ENCODE data around the gene NXPE3.
"Not testable (repeated sequence)": the region's sequence is repeated elsewhere in the genome, so short reads cannot be mapped to it uniquely, and the experiment has no call there.

The NXPE3 gene

DNA sequence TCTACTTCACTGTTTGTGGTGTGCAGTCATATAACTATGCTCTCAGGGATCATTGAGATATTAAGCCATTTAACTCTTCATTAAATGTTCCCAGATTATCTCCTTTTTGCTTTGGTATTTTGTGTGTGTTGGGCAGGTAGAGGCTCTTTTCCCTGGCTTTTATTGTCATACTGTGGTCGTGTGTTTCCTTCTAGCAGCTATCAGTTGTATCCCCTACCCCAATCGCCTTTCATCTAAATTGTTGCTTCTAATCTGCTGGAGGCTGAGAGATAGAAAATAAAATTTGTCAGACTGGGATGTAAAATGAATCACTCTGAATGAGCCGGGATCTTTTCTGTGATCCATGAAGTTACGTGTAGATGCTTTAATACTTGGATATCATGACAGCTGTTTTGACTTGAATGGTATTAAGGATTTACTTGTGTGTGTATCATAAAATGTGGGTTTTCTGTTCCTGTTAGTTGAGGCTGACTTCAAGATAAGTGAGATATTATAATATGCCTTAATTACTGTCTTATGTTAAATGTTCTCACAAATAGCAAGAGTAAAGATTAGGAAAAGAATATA lies 79.5 kb downstream of the NXPE3 start:
- H3K9me3 ChIP-seq (ENCODE audit: control insufficient read depth in 1 of 2, low read length in 2 of 2), result no peaks in the 10 kb centered on the region
- peak overlapping the region in 1 of 2 donors; percentile 9 for H3K9ac ChIP-seq (ENCODE audit: low read depth in 1 of 2, low read length in 2 of 2)
- H3K27me3 ChIP-seq (ENCODE audit: control insufficient read depth in 1 of 2, insufficient read depth in 2 of 2, low read length in 2 of 2), result no peaks in the 10 kb centered on the region
- H3K27ac ChIP-seq (ENCODE audit: low read depth, low read length), result no peak overlapping the region
- peaks cover 25 to 28% of the 10 kb centered on the region in 2 donors for H3K4me1 ChIP-seq (ENCODE audit: control insufficient read depth in 1 of 2, insufficient read depth in 2 of 2, low read length in 2 of 2)
- H3K36me3 ChIP-seq (ENCODE audit: control insufficient read depth in 1 of 2, insufficient read depth in 2 of 2, low read length in 2 of 2), result peaks cover 71 to 75% of the 10 kb centered on the region in 2 donors
- H3K4me3 ChIP-seq (ENCODE audit: low read depth in 1 of 2, low read length in 2 of 2), result peak overlapping the region in 1 of 2 donors; percentile 71

DNA sequence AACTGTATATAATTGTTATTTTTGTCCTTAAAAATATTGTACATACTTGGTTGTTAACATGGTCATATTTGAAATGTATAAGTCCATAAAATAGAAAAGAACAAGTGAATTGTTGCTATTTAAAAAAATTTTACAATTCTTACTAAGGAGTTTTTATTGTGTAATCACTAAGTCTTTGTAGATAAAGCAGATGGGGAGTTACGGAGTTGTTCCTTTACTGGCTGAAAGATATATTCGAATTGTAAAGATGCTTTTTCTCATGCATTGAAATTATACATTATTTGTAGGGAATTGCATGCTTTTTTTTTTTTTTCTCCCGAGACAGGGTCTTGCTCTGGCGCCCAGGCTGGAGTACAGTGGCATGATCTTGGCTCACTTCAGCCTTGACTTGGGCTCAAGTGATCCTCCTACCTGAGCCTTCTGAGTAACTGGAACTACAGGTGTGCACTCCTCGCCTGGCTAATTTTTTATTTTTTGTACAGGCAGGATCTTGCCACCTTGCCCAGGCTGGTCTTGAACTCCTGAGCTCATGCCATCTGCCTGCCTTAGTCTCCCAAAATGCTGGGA lies 81.0 kb downstream of the NXPE3 start:
- H3K9me3 ChIP-seq (ENCODE audit: control insufficient read depth in 1 of 2, low read length in 2 of 2), result no peaks in the 10 kb centered on the region
- H3K27ac ChIP-seq (ENCODE audit: low read depth, low read length), result no peak overlapping the region
- H3K4me3 ChIP-seq (ENCODE audit: low read depth in 1 of 2, low read length in 2 of 2), result no peak overlapping the region
- no peaks in the 10 kb centered on the region for H3K27me3 ChIP-seq (ENCODE audit: control insufficient read depth in 1 of 2, insufficient read depth in 2 of 2, low read length in 2 of 2)
- no peak overlapping the region for H3K9ac ChIP-seq (ENCODE audit: low read depth in 1 of 2, low read length in 2 of 2)
- H3K36me3 ChIP-seq (ENCODE audit: control insufficient read depth in 1 of 2, insufficient read depth in 2 of 2, low read length in 2 of 2), result peaks cover 61% of the 10 kb centered on the region in 2 donors
- H3K4me1 ChIP-seq (ENCODE audit: control insufficient read depth in 1 of 2, insufficient read depth in 2 of 2, low read length in 2 of 2), result peaks cover 21 to 23% of the 10 kb centered on the region in 2 donors

DNA sequence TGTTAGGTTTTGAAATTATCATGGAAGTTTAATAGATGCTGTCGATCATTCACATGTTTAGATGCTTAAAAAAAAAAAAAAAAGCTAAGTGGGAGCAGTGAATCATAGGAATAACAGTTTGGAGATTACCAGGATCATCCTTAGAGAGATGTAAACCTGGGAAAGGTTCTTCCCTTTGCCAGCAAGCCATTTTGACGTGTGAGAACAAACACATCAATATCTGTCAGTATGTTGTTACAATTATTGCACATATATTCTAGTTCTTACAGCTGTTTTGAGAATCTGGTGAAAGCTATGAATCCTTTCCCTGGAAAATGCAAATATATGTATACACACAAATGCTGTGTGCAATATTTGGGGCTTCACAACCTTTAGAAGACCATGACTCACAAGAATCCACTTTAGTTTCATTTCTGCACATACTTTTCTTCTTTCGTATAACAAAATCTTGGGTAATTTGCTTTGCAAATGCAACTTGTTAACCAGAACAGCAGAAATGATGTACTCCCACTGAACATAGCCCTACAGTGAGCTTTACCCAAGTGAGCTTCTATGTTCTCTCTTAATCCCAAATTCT lies 82.3 kb downstream of the NXPE3 start:
- Histone ChIP-seq H3K4me3 (ENCODE audit: low read depth in 1 of 2, low read length in 2 of 2) (no peak overlapping the region), H3K27me3 (ENCODE audit: control insufficient read depth in 1 of 2, insufficient read depth in 2 of 2, low read length in 2 of 2) (no peaks in the 10 kb centered on the region), H3K9me3 (ENCODE audit: control insufficient read depth in 1 of 2, low read length in 2 of 2) (no peaks in the 10 kb centered on the region), H3K27ac (ENCODE audit: low read depth, low read length) (no peak overlapping the region), H3K4me1 (ENCODE audit: control insufficient read depth in 1 of 2, insufficient read depth in 2 of 2, low read length in 2 of 2) (peaks cover 12 to 20% of the 10 kb centered on the region in 2 donors), H3K36me3 (ENCODE audit: control insufficient read depth in 1 of 2, insufficient read depth in 2 of 2, low read length in 2 of 2) (peaks cover 50% of the 10 kb centered on the region in 2 donors), H3K9ac (ENCODE audit: low read depth in 1 of 2, low read length in 2 of 2) (no peak overlapping the region)

DNA sequence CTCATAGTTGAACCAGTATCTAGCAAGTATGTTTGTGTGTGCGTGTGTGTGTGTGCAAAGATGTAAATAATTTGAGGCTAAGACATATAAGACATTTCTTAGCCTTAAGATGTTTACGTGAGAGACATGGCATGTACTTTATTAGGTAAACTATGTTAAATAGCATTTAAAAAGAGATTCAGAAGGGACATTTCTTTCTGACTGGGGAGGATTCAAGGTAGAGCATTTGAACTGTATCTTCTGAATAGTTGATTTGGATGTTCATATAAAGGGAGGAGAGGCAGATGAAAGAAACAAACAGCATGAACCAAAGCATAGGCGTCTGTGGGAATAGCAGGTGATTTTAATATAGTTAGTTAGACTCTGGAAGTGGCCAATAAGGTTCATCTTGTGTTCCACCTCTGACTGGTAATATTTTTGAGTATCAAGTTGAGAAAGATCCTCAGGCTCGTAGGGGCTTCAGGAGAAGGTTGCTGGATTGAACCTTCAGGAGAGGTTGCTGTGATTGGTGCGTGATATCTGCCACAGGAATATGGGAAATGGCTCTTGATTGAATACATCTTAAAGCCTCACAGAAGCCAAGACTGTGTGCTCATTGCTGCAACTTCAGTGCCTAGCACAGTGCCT lies 82.9 kb downstream of the NXPE3 start:
- H3K4me1 ChIP-seq (ENCODE audit: control insufficient read depth in 1 of 2, insufficient read depth in 2 of 2, low read length in 2 of 2), result peaks cover 8 to 18% of the 10 kb centered on the region in 2 donors
- H3K9me3 ChIP-seq (ENCODE audit: control insufficient read depth in 1 of 2, low read length in 2 of 2), result no peaks in the 10 kb centered on the region
- no peak overlapping the region for H3K27ac ChIP-seq (ENCODE audit: low read depth, low read length)
- no peak overlapping the region for H3K4me3 ChIP-seq (ENCODE audit: low read depth in 1 of 2, low read length in 2 of 2)
- H3K36me3 ChIP-seq (ENCODE audit: control insufficient read depth in 1 of 2, insufficient read depth in 2 of 2, low read length in 2 of 2), result peaks cover 44% of the 10 kb centered on the region in 2 donors
- H3K9ac ChIP-seq (ENCODE audit: low read depth in 1 of 2, low read length in 2 of 2), result no peak overlapping the region
- H3K27me3 ChIP-seq (ENCODE audit: control insufficient read depth in 1 of 2, insufficient read depth in 2 of 2, low read length in 2 of 2), result no peaks in the 10 kb centered on the region

DNA sequence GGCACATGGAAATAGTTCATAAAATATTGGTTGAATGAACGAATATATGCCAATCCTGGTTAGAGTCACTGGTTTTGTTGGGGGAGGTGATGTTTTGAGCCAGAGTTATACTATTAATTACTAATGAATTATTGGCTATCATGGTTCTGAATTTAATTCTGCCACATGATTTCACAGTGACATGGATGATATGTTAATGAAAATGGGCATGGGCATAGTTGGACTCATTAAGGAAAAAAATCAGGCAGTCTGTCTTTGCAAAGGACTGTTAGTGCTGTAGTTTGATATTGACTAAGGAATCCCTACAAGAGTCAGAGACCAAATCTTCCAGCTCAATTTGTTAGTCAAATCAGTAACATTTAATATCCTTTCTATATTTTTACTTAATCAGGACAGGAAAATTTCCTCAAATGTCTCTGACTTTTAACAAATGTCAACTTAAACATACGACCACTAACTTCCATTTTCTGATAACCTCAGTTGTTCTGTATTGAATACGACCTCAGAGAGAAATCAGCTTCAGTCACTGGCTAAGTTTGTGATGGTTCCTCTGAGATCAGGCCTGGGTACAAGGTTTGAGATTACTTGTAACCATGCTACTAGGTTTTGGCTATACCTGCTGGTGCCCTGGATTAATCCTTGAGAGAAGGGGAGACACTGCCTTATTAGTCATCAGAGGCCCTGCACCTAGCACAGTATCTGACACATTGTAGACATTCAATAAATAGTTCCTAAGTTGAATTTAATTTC lies 83.6 kb downstream of the NXPE3 start:
- Histone ChIP-seq H3K4me3 (ENCODE audit: low read depth in 1 of 2, low read length in 2 of 2) (no peak overlapping the region), H3K9ac (ENCODE audit: low read depth in 1 of 2, low read length in 2 of 2) (no peak overlapping the region), H3K27ac (ENCODE audit: low read depth, low read length) (no peak overlapping the region), H3K27me3 (ENCODE audit: control insufficient read depth in 1 of 2, insufficient read depth in 2 of 2, low read length in 2 of 2) (no peaks in the 10 kb centered on the region), H3K4me1 (ENCODE audit: control insufficient read depth in 1 of 2, insufficient read depth in 2 of 2, low read length in 2 of 2) (peaks cover under 1 to 13% of the 10 kb centered on the region in 2 donors), H3K36me3 (ENCODE audit: control insufficient read depth in 1 of 2, insufficient read depth in 2 of 2, low read length in 2 of 2) (peaks cover 37% of the 10 kb centered on the region in 2 donors), H3K9me3 (ENCODE audit: control insufficient read depth in 1 of 2, low read length in 2 of 2) (no peaks in the 10 kb centered on the region)

DNA sequence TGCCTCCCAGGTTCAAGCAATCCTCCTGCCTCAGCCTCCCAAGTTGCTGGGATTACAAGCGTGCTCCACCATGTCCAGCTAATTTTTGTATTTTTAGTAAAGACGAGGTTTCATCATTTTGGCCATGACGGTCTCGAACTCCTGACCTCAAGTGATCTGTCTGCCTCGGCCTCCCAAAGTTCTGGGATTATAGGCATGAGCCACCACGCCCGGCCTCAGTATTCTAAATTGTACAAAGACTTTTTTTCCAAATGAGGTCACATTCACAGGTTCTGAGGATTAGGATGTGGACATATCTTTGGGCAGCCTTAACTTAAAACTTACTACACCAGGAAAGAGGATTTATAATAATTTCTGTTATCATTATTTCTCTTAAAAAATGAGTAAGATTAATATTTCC lies 85.9 kb downstream of the NXPE3 start:
- H3K9me3 ChIP-seq (ENCODE audit: control insufficient read depth in 1 of 2, low read length in 2 of 2); H3K4me3 ChIP-seq (ENCODE audit: low read depth in 1 of 2, low read length in 2 of 2); H3K27me3 ChIP-seq (ENCODE audit: control insufficient read depth in 1 of 2, insufficient read depth in 2 of 2, low read length in 2 of 2); H3K9ac ChIP-seq (ENCODE audit: low read depth in 1 of 2, low read length in 2 of 2); H3K27ac ChIP-seq (ENCODE audit: low read depth, low read length): not testable (repeated sequence)
- Histone ChIP-seq H3K36me3 (ENCODE audit: control insufficient read depth in 1 of 2, insufficient read depth in 2 of 2, low read length in 2 of 2) (peaks cover 14 to 15% of the 10 kb centered on the region in 2 donors), H3K4me1 (ENCODE audit: control insufficient read depth in 1 of 2, insufficient read depth in 2 of 2, low read length in 2 of 2) (peaks cover 14 to 16% of the 10 kb centered on the region in 2 donors)

DNA sequence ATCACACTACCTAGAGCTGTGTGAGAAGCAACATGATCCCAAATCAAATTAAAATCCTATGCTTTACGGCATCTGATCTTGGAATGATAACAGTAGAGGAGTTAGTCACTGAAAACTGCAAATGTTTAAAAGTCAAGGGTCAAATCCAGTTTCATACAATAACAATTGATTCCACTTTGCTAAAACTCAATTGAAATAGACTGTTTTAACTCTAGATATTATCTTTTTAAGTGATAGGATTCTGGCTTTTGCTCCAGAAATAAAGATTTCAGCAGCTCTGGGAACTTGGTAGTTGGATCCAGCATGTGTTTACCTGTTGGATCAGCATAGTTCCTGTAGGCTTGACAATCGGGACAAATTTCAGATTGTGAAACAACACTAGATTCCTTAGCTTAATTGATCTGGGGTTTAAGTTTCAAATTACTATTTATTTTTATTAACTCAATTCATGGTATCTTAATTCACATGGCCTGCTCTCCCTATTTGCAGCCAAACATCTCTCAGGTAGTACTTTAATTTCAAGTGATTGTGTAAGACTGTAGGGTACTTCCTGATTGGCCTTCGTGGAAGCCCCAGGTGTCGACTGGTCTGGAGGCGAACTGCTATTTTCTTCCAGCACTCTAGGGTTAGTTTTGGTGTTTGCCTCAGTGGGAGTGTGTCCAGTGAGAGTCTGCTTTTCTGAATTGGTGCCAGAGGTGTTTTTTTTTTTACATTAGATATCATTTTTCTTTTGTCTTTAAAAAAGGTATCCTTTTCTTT lies 86.9 kb downstream of the NXPE3 start:
- Histone ChIP-seq H3K4me1 (ENCODE audit: control insufficient read depth in 1 of 2, insufficient read depth in 2 of 2, low read length in 2 of 2) (peaks cover 14 to 16% of the 10 kb centered on the region in 2 donors), H3K27ac (ENCODE audit: low read depth, low read length) (no peak overlapping the region), H3K9ac (ENCODE audit: low read depth in 1 of 2, low read length in 2 of 2) (no peak overlapping the region), H3K4me3 (ENCODE audit: low read depth in 1 of 2, low read length in 2 of 2) (no peak overlapping the region), H3K9me3 (ENCODE audit: control insufficient read depth in 1 of 2, low read length in 2 of 2) (no peaks in the 10 kb centered on the region), H3K27me3 (ENCODE audit: control insufficient read depth in 1 of 2, insufficient read depth in 2 of 2, low read length in 2 of 2) (no peaks in the 10 kb centered on the region), H3K36me3 (ENCODE audit: control insufficient read depth in 1 of 2, insufficient read depth in 2 of 2, low read length in 2 of 2) (peaks cover 7 to 9% of the 10 kb centered on the region in 2 donors)

DNA sequence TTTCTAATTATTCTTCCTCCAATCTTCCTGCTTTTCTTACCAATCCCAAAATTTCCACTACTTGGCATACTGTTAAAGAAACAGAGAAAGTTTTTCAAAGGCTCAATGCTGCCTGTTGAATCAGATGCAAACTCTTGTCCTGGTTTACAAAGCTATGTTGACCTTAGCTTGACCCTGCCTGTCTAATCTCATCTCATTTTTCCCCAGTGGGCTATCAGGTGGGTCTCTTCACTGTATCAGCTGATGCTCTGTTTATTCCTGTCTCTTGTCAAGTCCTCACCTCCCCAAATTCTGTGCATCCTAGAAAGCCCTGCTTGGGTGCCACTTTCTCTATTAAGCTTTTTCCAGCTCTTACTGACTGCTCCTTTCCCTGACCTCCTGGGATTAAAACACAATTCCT lies 88.5 kb downstream of the NXPE3 start:
- Histone ChIP-seq H3K9ac (ENCODE audit: low read depth in 1 of 2, low read length in 2 of 2) (no peak overlapping the region), H3K4me1 (ENCODE audit: control insufficient read depth in 1 of 2, insufficient read depth in 2 of 2, low read length in 2 of 2) (peaks cover 14 to 16% of the 10 kb centered on the region in 2 donors), H3K27me3 (ENCODE audit: control insufficient read depth in 1 of 2, insufficient read depth in 2 of 2, low read length in 2 of 2) (no peaks in the 10 kb centered on the region), H3K4me3 (ENCODE audit: low read depth in 1 of 2, low read length in 2 of 2) (no peak overlapping the region), H3K36me3 (ENCODE audit: control insufficient read depth in 1 of 2, insufficient read depth in 2 of 2, low read length in 2 of 2) (no peaks in the 10 kb centered on the region), H3K9me3 (ENCODE audit: control insufficient read depth in 1 of 2, low read length in 2 of 2) (no peaks in the 10 kb centered on the region), H3K27ac (ENCODE audit: low read depth, low read length) (no peak overlapping the region)

DNA sequence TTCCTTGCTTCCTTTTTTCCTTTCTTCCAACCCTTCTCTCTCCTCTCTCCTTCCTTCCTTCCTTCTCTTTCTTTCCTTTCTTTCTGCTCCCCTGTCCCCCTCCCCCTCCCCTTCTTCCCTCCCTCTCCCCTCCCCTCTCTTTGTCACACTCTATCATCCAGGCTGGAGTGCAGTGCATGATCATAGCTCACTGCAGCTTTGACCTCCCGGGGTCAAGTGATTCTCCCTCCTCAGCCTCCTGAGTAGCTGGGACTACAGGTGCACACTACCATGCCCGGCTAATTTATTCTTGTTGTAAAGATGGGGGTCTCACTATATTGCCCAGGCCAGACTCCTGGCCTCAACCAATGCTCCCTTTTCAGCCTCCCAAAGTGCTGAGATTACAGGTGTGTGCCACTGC lies 89.0 kb downstream of the NXPE3 start:
- Histone ChIP-seq H3K27ac (ENCODE audit: low read depth, low read length) (no peak overlapping the region), H3K9me3 (ENCODE audit: control insufficient read depth in 1 of 2, low read length in 2 of 2) (no peaks in the 10 kb centered on the region), H3K4me1 (ENCODE audit: control insufficient read depth in 1 of 2, insufficient read depth in 2 of 2, low read length in 2 of 2) (peaks cover 11 to 16% of the 10 kb centered on the region in 2 donors), H3K4me3 (ENCODE audit: low read depth in 1 of 2, low read length in 2 of 2) (no peak overlapping the region), H3K9ac (ENCODE audit: low read depth in 1 of 2, low read length in 2 of 2) (no peak overlapping the region), H3K27me3 (ENCODE audit: control insufficient read depth in 1 of 2, insufficient read depth in 2 of 2, low read length in 2 of 2) (no peaks in the 10 kb centered on the region), H3K36me3 (ENCODE audit: control insufficient read depth in 1 of 2, insufficient read depth in 2 of 2, low read length in 2 of 2) (no peaks in the 10 kb centered on the region)
